ENCODE data around the gene EIF6.
A peak's percentile ranks its signal among the peaks of the same experiment; 100 is the strongest.

DNA sequence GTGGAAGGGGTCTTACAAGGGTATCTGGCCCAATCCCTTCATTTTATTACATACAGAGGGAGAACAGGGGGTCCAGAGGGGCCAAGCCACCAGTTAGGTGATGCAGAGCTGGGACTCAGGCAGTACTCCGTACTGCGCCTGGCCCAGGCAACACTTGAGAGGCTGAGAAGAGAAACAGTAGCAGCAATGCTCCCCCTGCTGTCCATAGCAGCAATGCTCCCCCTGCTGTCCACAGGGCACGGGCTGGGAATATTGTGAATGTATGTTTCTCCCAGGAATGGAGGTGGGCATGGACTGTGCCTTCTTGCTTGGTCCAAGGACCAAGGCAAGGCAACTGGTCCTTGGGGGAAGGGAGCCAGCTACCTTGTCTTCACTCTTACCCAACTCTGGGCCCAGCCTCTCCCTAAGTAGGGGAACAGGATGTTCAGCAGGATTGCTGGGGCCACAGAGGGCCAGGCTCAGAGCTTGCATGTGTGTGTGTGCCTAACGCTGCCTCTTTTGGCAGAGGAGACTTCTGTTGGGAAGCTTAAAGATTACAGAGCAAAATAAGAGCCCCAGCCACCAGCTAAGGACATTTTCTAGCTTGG lies 22.5 kb upstream of the EIF6 start:
- TF ChIP-seq CTCF (IDR thresholded peaks at IDR 0.05; ENCODE audit: insufficient read depth, low read depth, low read length) = peak; percentile 82
- no peak for TF ChIP-seq EZH2 (IDR thresholded peaks at IDR 0.05; ENCODE audit: insufficient read depth, low read length)
